NCI-H146 treated with DMSO at 0.1 percent for 48 hours (cell line): ENCODE measurements around the gene C15orf39.
"Not testable (repeated sequence)": the region's sequence is repeated elsewhere in the genome, so short reads cannot be mapped to it uniquely, and the experiment has no call there.

ENCODE experiments used
- DNase-seq: peaks from one replicate; lab custom pipeline; 2025; ENCODE audit not compliant: unreplicated experiment; lab: John Stamatoyannopoulos, UW

C15orf39 gene

GRCh38 chr15:75229191-75230015, 27.7 kb downstream of the C15orf39 start:
- DNase-seq: no peak

- DNase-seq: no peak
Observed at GRCh38 chr15:75230016-75230343, 28.3 kb downstream of the C15orf39 start.

GRCh38 chr15:75230551-75231371, 29.1 kb downstream of the C15orf39 start:
- DNase-seq: no peak

- no peak for DNase-seq
Observed at GRCh38 chr15:75231836-75232235, 30.2 kb downstream of the C15orf39 start.

- DNase-seq: no peak
Observed at GRCh38 chr15:75232252-75232813, 30.7 kb downstream of the C15orf39 start.

DNA sequence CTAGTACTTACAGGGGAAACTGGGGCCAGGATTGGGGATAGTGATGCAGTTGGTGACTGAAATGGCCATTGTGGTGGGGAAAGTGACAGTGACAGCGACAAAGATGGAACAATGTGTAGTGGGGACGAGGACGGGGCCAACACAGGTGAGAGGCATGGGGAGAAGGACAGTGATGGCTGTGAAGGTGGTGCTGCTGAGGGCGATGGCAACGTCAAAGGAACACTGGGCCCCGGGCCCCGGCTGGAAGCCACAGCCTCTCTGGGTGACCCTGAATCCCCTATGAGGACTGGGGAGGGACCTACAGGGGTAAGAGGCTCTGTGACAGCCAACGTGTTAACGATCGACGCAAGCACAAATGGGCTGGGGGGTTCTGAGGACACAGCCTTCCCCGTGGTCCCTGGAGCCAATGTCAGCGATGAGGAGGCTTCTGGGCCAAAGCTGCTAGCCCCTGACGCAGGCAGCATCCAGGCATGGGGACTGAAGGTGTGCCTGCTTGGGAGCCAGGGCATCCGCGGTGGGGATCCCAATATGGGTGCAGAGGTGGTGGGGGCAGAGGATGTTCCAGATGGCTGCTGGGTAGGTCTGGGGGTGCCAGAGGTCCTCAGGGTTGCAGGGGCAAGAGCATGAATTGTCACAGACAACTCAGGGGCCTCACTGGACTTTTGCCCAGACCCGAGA, 31.3 kb downstream of the C15orf39 start:
- DNase-seq: no peak

GRCh38 chr15:75233504-75234190, 32.0 kb downstream of the C15orf39 start:
- no peak for DNase-seq

- DNase-seq: no peak
Observed at GRCh38 chr15:75234191-75234810, 32.6 kb downstream of the C15orf39 start.

DNA sequence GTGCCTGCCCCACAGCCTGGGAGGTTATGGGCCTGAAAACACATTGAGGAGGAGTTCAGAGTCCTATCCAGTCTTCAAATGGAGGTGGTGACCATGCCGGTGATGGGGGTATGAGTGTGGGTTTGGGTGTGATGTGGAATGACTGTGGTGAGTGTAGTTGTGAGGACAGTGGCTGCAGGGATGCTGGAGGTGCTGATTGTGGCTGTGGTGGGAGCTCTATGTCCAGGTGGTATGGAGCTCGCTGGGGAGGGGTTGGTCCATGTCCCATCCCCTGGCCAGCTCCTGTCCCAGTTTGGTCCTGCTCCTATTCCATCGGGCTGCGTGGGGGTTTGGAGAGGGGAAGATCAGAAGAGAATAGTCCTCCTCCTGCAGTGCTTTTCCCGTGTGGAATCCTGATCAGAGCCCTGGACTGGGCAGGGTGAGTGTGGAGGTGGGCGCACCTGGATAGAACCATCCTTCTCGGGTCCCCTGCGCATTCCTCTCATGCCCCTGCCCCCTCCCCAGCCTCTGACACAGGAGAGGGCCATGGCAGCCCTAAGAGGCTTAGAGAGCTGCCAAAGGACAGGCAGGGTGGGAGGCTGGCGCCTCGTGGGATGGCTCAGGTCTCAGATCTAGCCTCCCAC, 33.5 kb downstream of the C15orf39 start:
- no peak for DNase-seq

DNA sequence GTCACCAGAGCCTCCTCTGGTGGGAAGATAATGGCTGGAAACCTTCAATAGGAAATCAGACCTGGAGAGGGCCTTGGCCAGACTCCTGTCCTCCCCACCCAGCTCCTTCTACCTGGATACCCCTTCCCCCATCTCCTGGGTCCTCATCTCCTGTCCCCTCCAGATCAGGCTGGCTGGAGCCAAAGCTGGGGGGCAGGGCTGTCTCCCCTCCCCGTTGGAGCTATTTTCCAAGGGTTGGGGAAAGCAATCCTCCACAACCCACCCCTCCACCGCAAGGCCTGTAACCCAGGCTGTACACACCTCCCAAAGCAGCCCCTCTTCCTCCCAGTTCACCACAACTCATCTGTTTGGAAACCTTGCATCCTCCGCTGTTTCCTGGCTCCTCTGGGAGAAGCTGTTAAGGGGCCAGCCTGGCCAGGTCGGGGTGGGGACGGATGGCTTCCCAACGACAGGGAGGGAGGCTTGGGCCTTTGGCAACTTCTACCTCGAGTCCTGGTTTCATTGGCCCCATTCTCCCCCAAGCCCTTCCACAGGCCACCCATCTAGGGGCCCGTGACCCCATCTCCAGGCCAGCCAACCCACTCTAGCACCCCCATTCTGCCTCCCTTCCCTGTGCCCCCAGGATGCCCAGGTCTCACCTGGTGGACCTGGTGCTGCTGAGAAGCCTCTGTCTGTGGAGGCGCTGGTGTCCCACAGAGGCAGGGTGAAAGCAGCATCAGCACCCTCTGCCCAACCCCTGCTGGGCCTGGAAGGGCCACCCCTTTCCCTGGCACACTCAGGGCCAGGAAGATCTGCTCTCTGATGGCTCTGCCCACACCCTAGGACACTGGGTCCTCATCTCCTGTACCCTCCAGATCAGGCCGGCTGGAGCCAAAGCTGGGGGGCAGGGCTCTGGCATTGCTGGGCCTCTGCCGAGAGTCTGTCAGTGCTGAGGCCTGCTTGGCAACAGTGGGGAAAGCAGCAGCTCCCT, 34.4 kb downstream of the C15orf39 start:
- DNase-seq: no peak

DNA sequence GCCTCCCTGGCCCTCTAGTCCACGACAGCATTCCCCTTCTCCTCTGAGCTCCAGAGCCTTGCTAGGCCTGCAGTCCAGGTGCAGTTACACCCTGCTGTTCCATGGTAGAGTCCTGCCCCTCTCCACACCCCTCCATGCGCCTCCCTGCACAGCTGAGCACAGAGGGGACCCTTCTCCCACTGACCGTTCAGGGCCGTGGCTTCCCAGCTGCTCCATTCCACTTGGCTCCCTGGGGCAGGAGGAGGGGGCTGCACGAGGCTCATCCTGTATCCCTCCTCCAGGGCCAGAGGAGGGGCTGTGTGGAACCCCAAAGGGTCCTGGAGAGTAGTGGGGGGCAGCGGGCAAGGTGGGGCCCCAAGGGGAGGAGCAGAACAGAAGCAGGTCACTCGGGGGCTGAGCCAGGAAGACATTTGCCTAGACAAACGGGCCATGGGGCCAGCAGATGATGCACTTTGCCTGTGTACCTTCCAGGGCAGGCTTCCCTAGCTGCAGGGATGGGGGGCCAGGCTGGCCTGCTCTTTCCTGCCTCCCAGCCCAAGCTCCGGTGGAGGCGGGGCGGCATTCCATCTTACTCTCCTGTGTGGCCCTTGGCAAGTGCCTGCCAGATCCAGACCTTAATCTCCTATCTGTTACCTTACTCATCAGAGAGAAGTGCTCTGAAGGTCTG, 35.8 kb downstream of the C15orf39 start:
- no peak for DNase-seq

GRCh38 chr15:75238150-75238549, 36.5 kb downstream of the C15orf39 start:
- no peak for DNase-seq

DNA sequence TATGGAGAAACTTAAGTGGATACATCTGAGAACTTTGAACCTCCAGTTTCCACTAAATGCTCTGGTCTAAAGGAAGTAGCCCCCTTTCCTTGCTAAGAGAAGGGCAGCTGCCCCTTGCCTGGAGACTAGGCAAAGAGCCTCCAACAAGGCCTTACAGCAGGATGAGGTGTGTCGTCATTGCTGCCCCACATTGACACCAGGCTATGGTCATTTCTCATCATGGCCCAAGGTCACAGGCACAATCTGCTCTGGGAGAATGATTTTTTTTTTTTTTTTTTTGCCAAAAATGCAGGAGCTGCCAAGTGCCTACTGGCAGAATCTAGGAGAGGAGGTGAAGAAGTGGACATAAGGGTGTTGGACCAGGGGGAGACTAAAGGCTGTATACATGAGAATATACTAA, 44.1 kb downstream of the C15orf39 start:
- not testable (repeated sequence) for DNase-seq

- DNase-seq: peak; percentile 45
Observed at GRCh38 chr15:75248991-75249390, 47.3 kb downstream of the C15orf39 start.

DNA sequence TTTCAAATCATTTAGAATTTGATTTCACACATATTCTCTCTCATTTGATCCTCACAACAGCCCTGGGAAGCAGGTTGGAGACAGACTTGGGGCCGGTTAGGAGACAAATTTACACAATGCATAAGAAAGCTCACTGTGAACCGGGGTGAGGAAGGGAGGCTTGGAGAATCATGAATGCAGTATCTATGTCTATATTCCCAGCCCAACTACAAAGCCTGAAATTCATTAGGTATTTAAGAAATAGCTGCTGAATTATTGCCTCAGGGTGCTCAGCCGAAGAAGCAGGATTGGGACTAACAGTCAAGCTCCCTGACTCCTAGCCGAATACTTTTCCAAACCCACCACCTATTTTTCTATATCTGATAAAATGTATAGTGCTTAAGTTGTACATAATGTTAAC, 48.0 kb downstream of the C15orf39 start:
- DNase-seq: no peak

DNA sequence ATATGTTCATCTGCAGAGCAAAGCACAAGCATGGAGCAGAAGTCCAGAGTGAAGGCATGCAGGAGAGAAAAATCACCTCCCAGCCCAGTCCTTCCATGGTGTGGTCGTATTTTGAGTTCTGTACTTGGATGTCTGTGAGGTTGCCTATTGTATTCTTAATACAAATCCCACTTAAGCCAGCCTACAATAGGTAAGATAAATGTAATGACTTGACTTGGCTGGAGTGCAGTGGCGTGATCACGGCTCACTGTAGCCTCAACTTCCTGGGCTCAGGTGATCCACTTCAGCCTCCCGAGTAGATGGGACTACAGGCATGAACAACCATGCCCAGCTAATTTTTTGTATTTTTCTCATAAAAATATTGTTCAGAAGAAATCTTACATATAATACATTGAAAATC, 49.7 kb downstream of the C15orf39 start:
- not testable (repeated sequence) for DNase-seq

GRCh38 chr15:75252285-75252684, 50.6 kb downstream of the C15orf39 start:
- not testable (repeated sequence) for DNase-seq

DNA sequence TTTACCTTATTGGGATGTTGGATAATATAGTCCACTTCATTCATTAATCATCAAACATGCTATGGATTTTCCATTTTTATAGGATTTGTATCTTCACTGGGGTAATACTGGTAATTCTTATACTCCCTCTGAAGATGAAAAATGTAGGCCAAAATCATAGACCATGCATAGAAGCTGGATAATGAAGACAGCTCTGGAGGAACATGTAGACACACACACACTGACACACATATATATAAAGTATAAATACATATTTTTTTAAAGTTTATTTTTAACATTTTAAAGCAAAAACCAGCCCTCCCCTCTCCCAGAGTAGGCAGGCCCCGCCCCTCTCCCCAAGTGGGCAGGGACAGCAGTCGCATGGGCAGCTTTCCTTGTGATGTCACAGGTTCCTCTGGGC, 56.4 kb downstream of the C15orf39 start, which contains the start of gene GOLGA6C:
Gene GOLGA6C, plus strand, starts transcription at position 301 of the 400 bp plus-strand sequence. CDS start 265 bp downstream, outside the sequence.
- not testable (repeated sequence) for DNase-seq
